Panc1 (cell line): ENCODE results near the gene ARL10. TPM values are rescaled to one million over a fixed set of nuclear protein-coding genes. Genes with fewer than 3 reads are reported as not detected.

ENCODE experiments used
- ATAC-seq: fragments of 200-7000 bp; cut with Tn5 transposase; 2 replicates; pipeline ENCODE4 v1.9.1; 2020; ENCODE audit warnings: mild to moderate bottlenecking, moderate library complexity
- BruUV-seq: library from RNA; stranded (reverse); fragments of 400-500 nt; replicated peaks from 2 replicates; lab custom pipeline; 2021; lab: Mats Ljungman, UMichigan
- CTCF ChIA-PET: fragments of 300-600 bp; sonication (Branson Sonifier 250); formaldehyde crosslinking; loops from one replicate; lab custom pipeline; 2022; ENCODE audit warnings: antibody characterized with exemption; lab: Charles Lee
- POLR2A ChIA-PET: fragments of 300-600 bp; sonication (Branson Sonifier 250); formaldehyde crosslinking; loops from one replicate; lab custom pipeline; 2022; ENCODE audit warnings: antibody characterized with exemption; lab: Charles Lee
- DNase-seq: peaks from one replicate; pipeline ENCODE4 v3.0.0-alpha.2; 2010; ENCODE audit warnings: low read depth, low spot score
- H3K27ac ChIP-seq: 2 replicates; pipeline ENCODE4 v1.5.1; 2011; ENCODE audit warnings: mild to moderate bottlenecking, low read length, inconsistent platforms
- H3K27me3 ChIP-seq: fragments of 200-500 bp; sonication (Bioruptor generic); 2 replicates; pipeline ENCODE4 v1.6.0; 2014; ENCODE audit warnings: low read length, inconsistent platforms; ENCODE audit not compliant: control insufficient read depth, insufficient read depth
- H3K36me3 ChIP-seq: fragments of 200-500 bp; sonication (Bioruptor generic); 2 replicates; pipeline ENCODE4 v1.5.1; 2014; ENCODE audit warnings: inconsistent platforms, mild to moderate bottlenecking, low read length, moderate library complexity; ENCODE audit not compliant: control insufficient read depth, insufficient read depth
- H3K4me1 ChIP-seq: 2 replicates; pipeline ENCODE4 v1.5.1; 2011; ENCODE audit warnings: inconsistent platforms, mild to moderate bottlenecking, low read length, moderate library complexity; ENCODE audit not compliant: control insufficient read depth, insufficient read depth
- H3K4me3 ChIP-seq, 2 experiments: 2 replicates each; pipeline ENCODE4 v1.5.1; 2011 to 2012; ENCODE audit warnings: low read depth in 2 of 2, low read length in 2 of 2, mild to moderate bottlenecking in 2 of 2, inconsistent platforms in 1 of 2, moderate library complexity in 1 of 2
- H3K9me3 ChIP-seq: fragments of 200-500 bp; sonication (Bioruptor generic); 2 replicates; pipeline ENCODE4 v1.5.1; 2014; ENCODE audit warnings: low read depth, mild to moderate bottlenecking, inconsistent platforms, low read length, moderate library complexity; ENCODE audit not compliant: control insufficient read depth, insufficient read depth
- CTCF ChIP-seq: fragments of 450-650 bp; IDR thresholded peaks from 2 replicates; pipeline ENCODE4 v1.5.1; 2017; ENCODE audit warnings: mild to moderate bottlenecking
- POLR2AphosphoS5 ChIP-seq: IDR thresholded peaks from 2 replicates; pipeline ENCODE4 v1.6.1; 2012; ENCODE audit warnings: mild to moderate bottlenecking, low read depth, low read length, moderate library complexity
- REST ChIP-seq, 2 experiments: IDR thresholded peaks; 2 replicates each; pipeline ENCODE4 v1.6.1; 2011 to 2012; ENCODE audit warnings: low read depth in 2 of 2, control low read depth in 1 of 2, low read length in 1 of 2, mild to moderate bottlenecking in 1 of 2, moderate library complexity in 1 of 2; ENCODE audit not compliant: insufficient read depth in 1 of 2
- SIN3A ChIP-seq: IDR thresholded peaks from 2 replicates; pipeline ENCODE4 v1.6.1; 2012; ENCODE audit warnings: low read depth, mild to moderate bottlenecking, low read length, moderate library complexity, borderline replicate concordance; ENCODE audit not compliant: insufficient read depth
- TCF7L2 ChIP-seq: IDR thresholded peaks from 2 replicates; pipeline ENCODE4 v1.6.1; 2011; ENCODE audit warnings: mild to moderate bottlenecking, low read depth, low read length, inconsistent platforms
- in situ Hi-C: cut with HindIII; loops from 2 replicates; pipeline ENCODE4 v1.10.0; 2016; ENCODE audit warnings: low sequenced_read_pairs, low pct_unique_long_range_greater_than_20kb
- intact Hi-C: fragments of 100-400 bp; cut with micrococcal nuclease; formaldehyde crosslinking; loops from one replicate; pipeline ENCODE4 v1.10.0; 2022; ENCODE audit not compliant: unreplicated experiment
- total RNA-seq: library from RNA; stranded (reverse); gene quantifications from one replicate; pipeline ENCODE4 v1.2.1, GENCODE V29; 2021; ENCODE audit not compliant: unreplicated experiment

Gene ARL10
- total RNA-seq, 1 experiment from 2014 or later = 2.0 TPM

GRCh38 chr5:176388003-176388443, 22.7 kb downstream of the ARL10 start:
- in situ Hi-C loops (no loop called here), intact Hi-C loops (loop anchor here (2.0 kb wide), 1 partner anchor 63 kb away; no protein-coding TSS in a partner anchor)
- POLR2A ChIA-PET = no interaction called here
- peak overlapping the region; percentile 100 for H3K27ac ChIP-seq
- DNase-seq = no peak
- CTCF ChIA-PET = no interaction called here
- H3K4me3 ChIP-seq = peak overlapping the region; percentile 76 to 94
- ATAC-seq = peak; percentile 10
- TF ChIP-seq POLR2AphosphoS5 (no peak), REST (IDR thresholded peaks at IDR 0.05; ENCODE audit: insufficient read depth in 1 of 2, low read depth in 2 of 2, low read length in 1 of 2) (no peak), SIN3A (no peak; the same call in 1 of the 2 replicates), CTCF (no peak), TCF7L2 (no peak)
- H3K4me1 ChIP-seq = peaks cover 17% of the 10 kb centered on the region
- H3K9me3 ChIP-seq = no peaks in the 10 kb centered on the region
- no peaks in the 10 kb centered on the region for H3K27me3 ChIP-seq
- BruUV-seq = no TSS peak
- peaks cover 26% of the 10 kb centered on the region for H3K36me3 ChIP-seq

GRCh38 chr5:176388444-176389134, 23.3 kb downstream of the ARL10 start, which contains the start of the genes HIGD2A and NOP16:
HIGD2A (plus strand) TSS chr5:176388751; CDS start chr5:176388820, 69 bp downstream.
NOP16 (minus strand) TSS chr5:176388598; CDS start chr5:176388539, 59 bp downstream.
- Histone ChIP-seq H3K4me1 (peaks cover 17% of the 10 kb centered on the region), H3K27ac (peak within 1 kb of the TSS; percentile 100), H3K9me3 (no peaks in the 10 kb centered on the region), H3K4me3 (peak within 1 kb of the TSS; percentile 76 to 94), H3K27me3 (no peaks in the 10 kb centered on the region), H3K36me3 (peaks cover 23% of the 10 kb centered on the region)
- BruUV-seq = no TSS peak
- intact Hi-C loops = loop anchor here (2.0 kb wide), 1 partner anchor 64 kb away; no protein-coding TSS in a partner anchor
- ChIA-PET POLR2A (no interaction called here), CTCF (no interaction called here)
- in situ Hi-C loops = no loop called here
- TF ChIP-seq POLR2AphosphoS5 = peak; percentile 87
- no peak; a peak in 1 of 4 replicates for TF ChIP-seq REST (IDR thresholded peaks at IDR 0.05; ENCODE audit: insufficient read depth in 1 of 2, low read depth in 2 of 2, low read length in 1 of 2)
- peak; percentile 95 for TF ChIP-seq SIN3A
- ATAC-seq (peak; percentile 94), DNase-seq (peak; percentile 98)
